Measurements from ENCODE around the gene BRI3BP.
"Not testable (repeated sequence)": the region's sequence is repeated elsewhere in the genome, so short reads cannot be mapped to it uniquely, and the experiment has no call there.

Gene BRI3BP

DNA sequence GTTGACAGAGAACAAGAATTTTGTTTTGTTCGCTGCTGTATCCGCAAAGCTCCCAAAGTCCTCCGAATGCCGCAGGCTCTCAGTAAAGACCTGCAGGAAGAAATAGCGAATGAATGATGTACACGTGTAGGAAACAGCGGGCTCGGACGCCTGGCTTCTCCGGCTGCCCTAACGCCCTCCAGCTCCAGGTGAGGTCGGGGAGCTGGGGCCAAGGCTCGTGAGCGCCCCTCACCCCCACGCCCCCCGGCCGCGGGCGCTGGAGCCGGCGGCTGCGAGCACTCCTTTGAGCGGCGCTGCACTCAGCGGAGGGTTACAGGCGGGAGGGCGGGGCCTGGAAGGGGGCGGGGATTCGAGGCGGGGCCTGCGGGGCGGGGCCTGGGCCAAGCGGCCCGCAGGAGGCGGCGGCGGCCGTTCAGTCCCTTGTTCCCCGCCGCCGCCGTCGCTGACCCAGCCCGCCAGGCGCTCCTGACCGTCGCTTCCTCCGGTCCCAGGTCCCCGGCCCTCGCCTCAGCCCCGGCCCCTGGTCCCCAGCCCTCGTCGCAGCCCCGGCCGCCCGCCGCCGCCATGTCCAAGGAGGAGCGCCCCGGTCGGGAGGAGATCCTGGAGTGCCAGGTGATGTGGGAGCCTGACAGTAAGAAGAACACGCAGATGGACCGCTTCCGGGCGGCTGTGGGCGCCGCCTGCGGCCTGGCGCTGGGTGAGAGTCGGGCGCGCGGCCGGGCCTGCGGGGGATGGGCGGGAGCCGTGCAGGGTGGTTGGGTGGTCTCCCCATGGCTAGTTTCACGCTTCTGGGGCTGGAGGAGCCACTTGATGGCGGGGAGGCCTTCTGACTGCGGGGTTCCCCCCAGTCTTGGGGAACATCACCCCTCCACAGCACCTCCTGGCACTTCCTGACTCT, 71.8 kb downstream of the BRI3BP start, which contains the start of gene AACS:
Gene AACS, plus strand, starts transcription at position 415 of the 898 bp plus-strand sequence. Its CDS starts 150 bp downstream, at position 565.
- peak; percentile 52 to 59 for DNase-seq (ENCODE audit: low read depth in 2 of 2, low spot score in 1 of 2)

GRCh38 chr12:125065919-125066570, 72.6 kb downstream of the BRI3BP start:
- DNase-seq (ENCODE audit: low read depth in 2 of 2, low spot score in 1 of 2): no peak

GRCh38 chr12:125068391-125068790, 74.9 kb downstream of the BRI3BP start:
- no peak for DNase-seq (ENCODE audit: low read depth in 2 of 2, low spot score in 1 of 2)

- DNase-seq (ENCODE audit: low read depth in 2 of 2, low spot score in 1 of 2): no peak
Observed at GRCh38 chr12:125069616-125070015, 76.2 kb downstream of the BRI3BP start.

GRCh38 chr12:125070112-125070511, 76.7 kb downstream of the BRI3BP start:
- no peak for DNase-seq (ENCODE audit: low read depth in 2 of 2, low spot score in 1 of 2)

GRCh38 chr12:125070661-125071390, 77.4 kb downstream of the BRI3BP start:
- no peak for DNase-seq (ENCODE audit: low read depth in 2 of 2, low spot score in 1 of 2)

DNA sequence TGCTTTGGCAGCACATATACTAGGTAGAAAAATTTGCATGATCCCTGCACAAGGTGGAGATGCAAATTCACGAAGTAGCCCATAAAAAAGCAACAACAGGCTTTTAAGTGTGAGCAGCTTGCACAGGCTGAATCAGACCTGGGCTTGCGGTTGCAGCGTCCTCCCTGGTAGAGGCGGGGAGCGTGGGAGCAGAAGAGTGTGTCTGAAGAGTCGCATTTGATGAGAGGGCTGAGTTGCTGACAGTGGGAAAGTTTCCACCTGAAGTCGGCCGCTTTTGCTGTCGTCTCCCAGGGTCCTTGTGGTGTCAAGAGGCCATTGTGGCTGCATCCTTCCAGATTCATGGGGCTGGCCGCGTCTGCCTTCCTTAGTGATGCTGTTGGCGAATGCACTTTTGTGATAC, 78.0 kb downstream of the BRI3BP start:
- DNase-seq (ENCODE audit: low read depth in 2 of 2, low spot score in 1 of 2): no peak

- DNase-seq (ENCODE audit: low read depth in 2 of 2, low spot score in 1 of 2): no peak
Observed at GRCh38 chr12:125072496-125072895, 79.1 kb downstream of the BRI3BP start.

DNA sequence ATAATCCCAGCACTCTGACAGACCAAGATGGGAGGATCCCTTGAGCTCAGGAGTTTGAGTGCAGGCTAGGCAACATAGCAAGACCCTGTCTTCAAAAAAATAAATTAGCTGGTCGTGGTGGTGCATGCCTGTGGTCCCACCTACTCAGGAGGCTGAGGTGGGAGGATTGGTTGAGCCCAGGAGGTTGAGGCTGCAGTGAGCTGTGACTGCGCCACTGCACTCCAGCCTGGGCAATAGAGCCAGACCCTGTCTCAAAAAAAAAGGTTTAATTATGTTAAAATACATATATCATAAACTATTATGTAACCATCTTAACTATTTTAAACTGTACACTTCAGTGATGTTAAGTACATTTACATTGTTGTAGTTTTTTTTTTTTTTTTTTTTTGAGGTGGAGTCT, 80.8 kb downstream of the BRI3BP start:
- DNase-seq (ENCODE audit: low read depth in 2 of 2, low spot score in 1 of 2): not testable (repeated sequence)

DNA sequence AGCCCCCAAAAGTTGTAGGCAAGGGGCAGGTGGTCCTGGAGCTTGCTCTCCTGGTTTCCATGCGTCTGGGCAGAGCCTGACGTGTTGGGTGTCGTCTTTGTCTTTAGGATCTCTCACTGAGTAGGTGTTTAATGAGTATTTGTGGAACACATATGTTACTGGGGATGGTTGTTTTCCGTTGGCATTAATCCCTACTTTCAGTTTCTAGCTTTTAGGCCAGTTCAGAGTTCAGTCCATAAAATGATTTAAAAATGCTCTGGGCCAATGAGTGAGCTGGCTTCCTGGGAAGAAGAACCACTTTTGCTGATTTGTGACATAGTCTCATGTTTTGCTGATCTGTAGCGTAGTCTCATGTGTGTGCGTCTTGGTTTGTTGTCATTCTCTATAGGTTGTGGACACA, 82.7 kb downstream of the BRI3BP start:
- no peak for DNase-seq (ENCODE audit: low read depth in 2 of 2, low spot score in 1 of 2)

DNA sequence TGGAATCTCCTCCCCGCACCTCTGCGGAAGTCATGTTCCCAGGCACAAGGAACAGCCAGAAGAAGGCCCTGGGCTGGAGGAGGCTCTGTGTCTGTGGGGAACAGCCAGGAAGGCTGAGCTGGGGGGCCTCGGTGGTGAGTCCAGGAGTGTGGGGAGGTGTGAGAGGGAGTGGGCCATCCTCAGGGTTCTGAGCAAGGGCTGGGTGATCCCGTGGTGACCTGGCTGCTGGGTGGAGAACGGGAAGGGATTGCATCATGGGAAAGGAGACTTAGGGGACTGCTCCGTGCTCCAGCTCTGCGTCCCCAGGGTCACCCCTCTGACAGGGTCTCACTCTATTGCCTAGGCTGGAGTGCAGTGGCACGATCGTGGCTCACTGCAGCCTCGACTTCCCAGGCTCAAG, 85.6 kb downstream of the BRI3BP start:
- no peak for DNase-seq (ENCODE audit: low read depth in 2 of 2, low spot score in 1 of 2)

DNA sequence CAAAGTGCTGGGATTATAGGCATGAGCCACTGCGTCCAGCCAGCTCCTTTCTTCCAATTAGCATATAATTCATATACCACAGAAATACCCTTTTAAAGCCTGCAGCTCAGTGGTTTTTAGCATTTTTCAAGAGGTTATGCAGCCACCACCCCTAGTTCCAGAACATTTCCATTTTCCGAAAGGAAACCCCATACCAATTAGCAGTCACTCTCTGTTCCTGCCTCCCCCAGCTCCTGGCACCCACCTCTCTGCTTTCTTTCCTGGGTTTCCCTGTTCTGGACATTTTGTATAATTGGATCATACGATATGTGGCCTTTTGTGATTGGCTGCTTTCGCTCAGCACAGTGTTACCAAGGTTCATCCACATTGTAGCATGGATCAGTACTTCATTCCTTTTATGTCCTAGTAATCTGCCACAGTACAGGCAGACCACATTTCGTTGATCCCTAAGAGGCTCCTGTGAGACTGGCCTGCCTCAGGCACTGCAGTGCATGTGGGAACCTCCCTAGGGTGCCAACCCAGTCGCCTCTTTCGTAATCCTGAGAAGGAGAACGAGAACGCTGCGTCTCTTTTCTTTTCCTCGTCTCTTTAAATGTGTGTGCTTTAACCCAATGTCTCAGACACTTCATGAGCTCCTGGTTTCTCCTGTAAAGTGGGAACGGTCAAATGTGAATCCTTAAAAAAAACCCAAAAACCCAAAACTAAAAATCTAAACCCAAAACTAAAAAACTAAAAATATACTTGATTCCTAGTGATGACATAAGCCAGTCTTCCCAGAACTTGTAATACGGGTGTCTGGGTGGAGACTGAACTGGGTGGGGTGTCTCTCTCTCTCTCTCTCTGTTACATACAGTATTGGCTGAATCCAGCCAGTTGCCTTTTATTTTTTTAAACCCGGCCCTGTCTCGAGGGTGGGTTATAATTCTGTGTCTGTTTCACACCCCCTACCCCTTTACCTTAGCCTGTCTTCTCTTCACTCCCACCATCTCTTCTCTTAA, 86.5 kb downstream of the BRI3BP start:
- DNase-seq (ENCODE audit: low read depth in 2 of 2, low spot score in 1 of 2): no peak
